SK-N-SH (cell line): ENCODE measurements around the gene CPM.

Source experiments
- CHD2 ChIP-seq: fragments of 150-350 bp; IDR thresholded peaks from 2 replicates; pipeline ENCODE4 v1.6.1; 2018; ENCODE audit warnings: low read length; ENCODE audit not compliant: partially characterized antibody
- CTCF ChIP-seq: fragments of 200-600 bp; sonication (generic); IDR thresholded peaks from 2 replicates; pipeline ENCODE4 v1.6.1; 2017; ENCODE audit warnings: antibody characterized with exemption, mild to moderate bottlenecking, moderate library complexity
- EP300 ChIP-seq, 2 experiments: IDR thresholded peaks; 2 replicates each; pipeline versions ENCODE4 v1.4.0 to v1.6.1; 2012; ENCODE audit warnings: borderline replicate concordance in 1 of 2, low read depth in 1 of 2, low read length in 1 of 2
- EZH2phosphoT487 ChIP-seq: fragments of 200-600 bp; sonication (generic); IDR thresholded peaks from 2 replicates; pipeline ENCODE4 v1.6.1; 2017; ENCODE audit warnings: low read depth, mixed run types, mild to moderate bottlenecking, antibody characterized with exemption, moderate library complexity, borderline replicate concordance
- MEF2A ChIP-seq: IDR thresholded peaks from 2 replicates; pipeline ENCODE4 v1.4.0; 2012; ENCODE audit warnings: low read depth, borderline replicate concordance
- RFX5 ChIP-seq: IDR thresholded peaks from 2 replicates; pipeline ENCODE4 v1.6.1; 2012; ENCODE audit warnings: mild to moderate bottlenecking, improper control_type of control experiment, low read length
- SMC3 ChIP-seq: IDR thresholded peaks from 2 replicates; pipeline ENCODE4 v1.6.1; 2012; ENCODE audit warnings: low read depth, low read length, improper control_type of control experiment
- USF2 ChIP-seq: fragments of 150-350 bp; IDR thresholded peaks from 2 replicates; pipeline ENCODE4 v1.6.1; 2017; ENCODE audit warnings: antibody characterized with exemption, low read length, low read depth, borderline replicate concordance
- TF ChIP-seq, protein P1 (sequence below): IDR thresholded peaks from 2 replicates; pipeline ENCODE4 v1.6.1; 2012; ENCODE audit warnings: mild to moderate bottlenecking, low read depth, low read length, moderate library complexity
- TF ChIP-seq, protein P2 (sequence below): IDR thresholded peaks from 2 replicates; pipeline ENCODE4 v1.4.0; 2012; ENCODE audit warnings: low read depth, borderline replicate concordance
- TF ChIP-seq, protein P3 (sequence below): IDR thresholded peaks from 2 replicates; pipeline ENCODE4 v1.4.0; 2012; ENCODE audit warnings: low read depth

DNA sequence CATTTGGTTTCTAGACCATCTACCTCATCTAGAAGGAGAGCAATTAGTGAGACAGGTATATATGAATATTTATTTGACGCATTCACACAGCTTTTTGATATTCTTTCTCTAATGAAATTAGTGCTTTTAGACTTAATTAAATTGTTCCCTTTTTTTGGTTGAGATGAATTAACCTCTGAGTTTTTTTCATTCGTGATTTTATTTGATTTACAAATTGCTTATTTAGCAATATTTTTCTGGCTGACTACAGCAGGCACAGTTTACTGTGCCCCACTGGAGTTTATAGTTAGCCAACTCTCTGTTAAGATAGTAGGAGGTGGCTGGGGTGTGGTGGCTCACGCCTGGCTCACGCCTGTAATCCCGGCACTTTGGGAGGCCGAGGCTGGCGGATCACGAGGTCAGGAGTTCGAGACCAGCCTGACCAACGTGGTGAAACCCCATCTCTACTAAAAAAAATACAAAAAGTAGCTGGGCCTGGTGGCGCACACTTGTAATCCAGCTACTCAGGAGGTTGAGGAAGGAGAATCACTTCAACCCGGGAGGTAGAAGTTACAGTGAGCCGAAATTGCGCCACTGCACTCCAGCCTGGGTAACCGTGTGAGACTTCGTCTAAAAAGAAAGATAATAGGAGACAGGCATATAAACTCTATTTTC is 108.2 kb downstream of the CPM start:
- TF ChIP-seq RFX5, result no peak
- TF ChIP-seq, protein P1, sequence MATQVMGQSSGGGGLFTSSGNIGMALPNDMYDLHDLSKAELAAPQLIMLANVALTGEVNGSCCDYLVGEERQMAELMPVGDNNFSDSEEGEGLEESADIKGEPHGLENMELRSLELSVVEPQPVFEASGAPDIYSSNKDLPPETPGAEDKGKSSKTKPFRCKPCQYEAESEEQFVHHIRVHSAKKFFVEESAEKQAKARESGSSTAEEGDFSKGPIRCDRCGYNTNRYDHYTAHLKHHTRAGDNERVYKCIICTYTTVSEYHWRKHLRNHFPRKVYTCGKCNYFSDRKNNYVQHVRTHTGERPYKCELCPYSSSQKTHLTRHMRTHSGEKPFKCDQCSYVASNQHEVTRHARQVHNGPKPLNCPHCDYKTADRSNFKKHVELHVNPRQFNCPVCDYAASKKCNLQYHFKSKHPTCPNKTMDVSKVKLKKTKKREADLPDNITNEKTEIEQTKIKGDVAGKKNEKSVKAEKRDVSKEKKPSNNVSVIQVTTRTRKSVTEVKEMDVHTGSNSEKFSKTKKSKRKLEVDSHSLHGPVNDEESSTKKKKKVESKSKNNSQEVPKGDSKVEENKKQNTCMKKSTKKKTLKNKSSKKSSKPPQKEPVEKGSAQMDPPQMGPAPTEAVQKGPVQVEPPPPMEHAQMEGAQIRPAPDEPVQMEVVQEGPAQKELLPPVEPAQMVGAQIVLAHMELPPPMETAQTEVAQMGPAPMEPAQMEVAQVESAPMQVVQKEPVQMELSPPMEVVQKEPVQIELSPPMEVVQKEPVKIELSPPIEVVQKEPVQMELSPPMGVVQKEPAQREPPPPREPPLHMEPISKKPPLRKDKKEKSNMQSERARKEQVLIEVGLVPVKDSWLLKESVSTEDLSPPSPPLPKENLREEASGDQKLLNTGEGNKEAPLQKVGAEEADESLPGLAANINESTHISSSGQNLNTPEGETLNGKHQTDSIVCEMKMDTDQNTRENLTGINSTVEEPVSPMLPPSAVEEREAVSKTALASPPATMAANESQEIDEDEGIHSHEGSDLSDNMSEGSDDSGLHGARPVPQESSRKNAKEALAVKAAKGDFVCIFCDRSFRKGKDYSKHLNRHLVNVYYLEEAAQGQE, result no peak
- TF ChIP-seq CHD2, result no peak
- TF ChIP-seq SMC3, result no peak
- no peak for TF ChIP-seq CTCF
- TF ChIP-seq, protein P2, sequence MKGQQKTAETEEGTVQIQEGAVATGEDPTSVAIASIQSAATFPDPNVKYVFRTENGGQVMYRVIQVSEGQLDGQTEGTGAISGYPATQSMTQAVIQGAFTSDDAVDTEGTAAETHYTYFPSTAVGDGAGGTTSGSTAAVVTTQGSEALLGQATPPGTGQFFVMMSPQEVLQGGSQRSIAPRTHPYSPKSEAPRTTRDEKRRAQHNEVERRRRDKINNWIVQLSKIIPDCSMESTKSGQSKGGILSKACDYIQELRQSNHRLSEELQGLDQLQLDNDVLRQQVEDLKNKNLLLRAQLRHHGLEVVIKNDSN, result no peak
- TF ChIP-seq, protein P3, sequence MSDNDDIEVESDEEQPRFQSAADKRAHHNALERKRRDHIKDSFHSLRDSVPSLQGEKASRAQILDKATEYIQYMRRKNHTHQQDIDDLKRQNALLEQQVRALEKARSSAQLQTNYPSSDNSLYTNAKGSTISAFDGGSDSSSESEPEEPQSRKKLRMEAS, result no peak
- TF ChIP-seq EZH2phosphoT487, result no peak
- TF ChIP-seq USF2, result no peak
- no peak for TF ChIP-seq MEF2A
- TF ChIP-seq EP300 (IDR thresholded peaks at IDR 0.05; ENCODE audit: borderline replicate concordance in 1 of 2, low read depth in 1 of 2, low read length in 1 of 2), result no peak
